Measurements from ENCODE around the gene SLC18A2. TPM values are rescaled to one million over a fixed set of nuclear protein-coding genes. Genes with fewer than 3 reads are reported as not detected.

SLC18A2 gene
- under 0.01 TPM in 1 of 2 replicates, not detected in the other for total RNA-seq
- not detected in 2 replicates for polyA plus RNA-seq
- not detected in 2 replicates for polyA plus RNA-seq (2012)
- not detected in 2 replicates for polyA minus RNA-seq (ENCODE audit: low replicate concordance)

DNA sequence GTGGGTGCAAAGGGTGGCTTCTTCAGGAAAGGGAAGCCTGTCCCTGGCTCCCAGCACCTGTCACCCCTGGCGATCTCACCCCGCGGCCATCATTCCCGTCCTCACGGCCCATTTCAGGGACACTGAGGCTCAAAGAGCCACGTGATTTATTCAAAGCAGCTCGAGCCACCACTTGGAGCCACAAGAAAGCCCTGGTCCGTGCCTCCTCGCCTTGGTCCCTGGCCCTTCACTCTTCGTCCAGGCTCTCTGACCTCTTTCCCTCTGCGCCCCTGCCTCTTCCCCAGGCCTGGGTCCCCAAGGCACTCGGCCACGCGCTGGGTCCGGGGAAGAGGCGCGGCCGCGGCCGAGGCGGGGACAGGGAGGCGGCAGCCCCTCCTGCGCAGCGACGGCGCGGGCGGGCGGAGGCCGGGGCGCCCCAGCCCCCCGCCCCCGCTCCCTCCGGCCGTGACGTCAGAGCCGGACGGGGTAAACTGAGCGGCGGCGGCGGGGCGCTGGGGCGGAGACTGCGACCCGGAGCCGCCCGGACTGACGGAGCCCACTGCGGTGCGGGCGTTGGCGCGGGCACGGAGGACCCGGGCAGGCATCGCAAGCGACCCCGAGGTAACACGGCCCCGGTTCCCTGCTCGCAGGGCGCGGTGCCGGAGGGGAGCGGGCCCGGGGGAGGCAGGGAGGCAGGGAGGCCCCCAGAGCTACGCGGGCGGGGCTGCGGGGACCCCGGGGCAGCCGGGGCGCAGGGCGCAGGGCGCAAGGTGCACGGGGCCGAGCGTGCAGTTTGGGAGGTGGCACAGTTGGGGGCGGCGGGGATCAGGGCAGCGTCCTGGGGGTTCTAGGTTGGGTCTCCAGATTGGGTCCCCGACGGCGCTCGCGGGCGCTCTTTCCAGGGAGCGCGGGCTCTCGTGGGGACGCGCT, at the start of gene SLC18A2:
Gene SLC18A2, plus strand, starts transcription at position 494 of the 909 bp plus-strand sequence. CDS start 580 bp downstream, outside the sequence.
- no peaks in the 10 kb centered on the region for H3K79me2 ChIP-seq (ENCODE audit: control insufficient read depth, insufficient read depth, low read length)
- no peak within 1 kb of the TSS for H3K4me3 ChIP-seq (replicated peaks in 1 of 4; ENCODE audit: control extremely low read depth in 1 of 4, insufficient read depth in 1 of 4, low read depth in 3 of 4, low read length in 4 of 4)
- H3K36me3 ChIP-seq (ENCODE audit: control insufficient read depth, insufficient read depth, low read length) = no peaks in the 10 kb centered on the region
- no peaks in the 10 kb centered on the region for H3K4me1 ChIP-seq (ENCODE audit: control insufficient read depth, extremely low read depth, insufficient read depth, low read length)
- no peak within 1 kb of the TSS for H3K9ac ChIP-seq (ENCODE audit: insufficient read depth, low read length)
- DNase-seq (ENCODE audit: low read depth in 2 of 2) = no peak
- H3K9me3 ChIP-seq (ENCODE audit: control insufficient read depth, insufficient read depth, low read depth, low read length) = no peaks in the 10 kb centered on the region
- TF ChIP-seq, protein P1, sequence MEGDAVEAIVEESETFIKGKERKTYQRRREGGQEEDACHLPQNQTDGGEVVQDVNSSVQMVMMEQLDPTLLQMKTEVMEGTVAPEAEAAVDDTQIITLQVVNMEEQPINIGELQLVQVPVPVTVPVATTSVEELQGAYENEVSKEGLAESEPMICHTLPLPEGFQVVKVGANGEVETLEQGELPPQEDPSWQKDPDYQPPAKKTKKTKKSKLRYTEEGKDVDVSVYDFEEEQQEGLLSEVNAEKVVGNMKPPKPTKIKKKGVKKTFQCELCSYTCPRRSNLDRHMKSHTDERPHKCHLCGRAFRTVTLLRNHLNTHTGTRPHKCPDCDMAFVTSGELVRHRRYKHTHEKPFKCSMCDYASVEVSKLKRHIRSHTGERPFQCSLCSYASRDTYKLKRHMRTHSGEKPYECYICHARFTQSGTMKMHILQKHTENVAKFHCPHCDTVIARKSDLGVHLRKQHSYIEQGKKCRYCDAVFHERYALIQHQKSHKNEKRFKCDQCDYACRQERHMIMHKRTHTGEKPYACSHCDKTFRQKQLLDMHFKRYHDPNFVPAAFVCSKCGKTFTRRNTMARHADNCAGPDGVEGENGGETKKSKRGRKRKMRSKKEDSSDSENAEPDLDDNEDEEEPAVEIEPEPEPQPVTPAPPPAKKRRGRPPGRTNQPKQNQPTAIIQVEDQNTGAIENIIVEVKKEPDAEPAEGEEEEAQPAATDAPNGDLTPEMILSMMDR (conservative IDR thresholded peaks at IDR 0.05 in 1 of 2, IDR thresholded peaks at IDR 0.05 in 1 of 2; ENCODE audit: low read depth in 1 of 2, low read length in 2 of 2) = no peak
- peak; percentile 42 for TF ChIP-seq EZH2 (IDR thresholded peaks at IDR 0.05; ENCODE audit: low read length, missing control alignments)
- H4K20me1 ChIP-seq (ENCODE audit: control insufficient read depth, extremely low read depth, insufficient read depth, low read length) = no peaks in the 10 kb centered on the region
- peaks cover 3% of the 10 kb centered on the region for H3K27me3 ChIP-seq (ENCODE audit: control insufficient read depth, insufficient read depth, low read length)
- no peak within 1 kb of the TSS for H3K27ac ChIP-seq (ENCODE audit: insufficient read depth, low read length)
- H3K4me2 ChIP-seq (ENCODE audit: extremely low read depth, insufficient read depth, low read length) = no peak within 1 kb of the TSS
- H2AFZ ChIP-seq (ENCODE audit: low read length) = no peak within 1 kb of the TSS

DNA sequence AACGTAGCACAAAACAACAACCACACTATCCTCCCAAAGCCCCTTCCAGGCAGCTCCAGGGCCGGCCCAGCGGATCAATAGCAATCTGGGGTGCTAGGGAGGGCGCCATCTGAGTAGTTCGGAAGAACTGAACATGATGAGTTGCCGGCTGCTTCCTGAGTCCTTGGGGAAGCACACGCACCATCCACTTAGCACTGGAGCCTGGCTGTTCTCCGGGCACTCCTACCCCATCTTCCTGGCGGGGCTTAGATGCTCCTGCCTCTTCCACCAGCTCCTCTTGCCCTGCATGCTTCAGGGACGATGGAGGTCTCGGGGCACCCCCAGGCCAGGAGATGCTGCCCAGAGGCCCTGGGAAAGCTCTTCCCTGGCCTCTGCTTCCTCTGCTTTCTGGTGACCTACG, 43.7 kb upstream of the SLC18A2 start, which contains the start of gene KCNK18:
Gene KCNK18, plus strand, starts transcription at position 301 of the 400 bp plus-strand sequence. Its CDS starts 0 bp downstream, at position 301.
- DNase-seq (ENCODE audit: low read depth in 2 of 2) = no peak
- H3K27ac ChIP-seq (ENCODE audit: insufficient read depth, low read length) = no peak within 1 kb of the TSS
- H3K9ac ChIP-seq (ENCODE audit: insufficient read depth, low read length) = no peak within 1 kb of the TSS
- no peak within 1 kb of the TSS for H3K4me3 ChIP-seq (replicated peaks in 1 of 4; ENCODE audit: control extremely low read depth in 1 of 4, insufficient read depth in 1 of 4, low read depth in 3 of 4, low read length in 4 of 4)
- no peaks in the 10 kb centered on the region for H3K9me3 ChIP-seq (ENCODE audit: control insufficient read depth, insufficient read depth, low read depth, low read length)
- no peaks in the 10 kb centered on the region for H3K36me3 ChIP-seq (ENCODE audit: control insufficient read depth, insufficient read depth, low read length)
- no peaks in the 10 kb centered on the region for H3K79me2 ChIP-seq (ENCODE audit: control insufficient read depth, insufficient read depth, low read length)
- no peaks in the 10 kb centered on the region for H3K27me3 ChIP-seq (ENCODE audit: control insufficient read depth, insufficient read depth, low read length)
- no peak within 1 kb of the TSS for H3K4me2 ChIP-seq (ENCODE audit: extremely low read depth, insufficient read depth, low read length)
- TF ChIP-seq EZH2 (IDR thresholded peaks at IDR 0.05; ENCODE audit: low read length, missing control alignments) = no peak
- TF ChIP-seq, protein P1 (conservative IDR thresholded peaks at IDR 0.05 in 1 of 2, IDR thresholded peaks at IDR 0.05 in 1 of 2; ENCODE audit: low read depth in 1 of 2, low read length in 2 of 2) = no peak
- H3K4me1 ChIP-seq (ENCODE audit: control insufficient read depth, extremely low read depth, insufficient read depth, low read length) = no peaks in the 10 kb centered on the region
- no peaks in the 10 kb centered on the region for H4K20me1 ChIP-seq (ENCODE audit: control insufficient read depth, extremely low read depth, insufficient read depth, low read length)
- no peak within 1 kb of the TSS for H2AFZ ChIP-seq (ENCODE audit: low read length)

DNA sequence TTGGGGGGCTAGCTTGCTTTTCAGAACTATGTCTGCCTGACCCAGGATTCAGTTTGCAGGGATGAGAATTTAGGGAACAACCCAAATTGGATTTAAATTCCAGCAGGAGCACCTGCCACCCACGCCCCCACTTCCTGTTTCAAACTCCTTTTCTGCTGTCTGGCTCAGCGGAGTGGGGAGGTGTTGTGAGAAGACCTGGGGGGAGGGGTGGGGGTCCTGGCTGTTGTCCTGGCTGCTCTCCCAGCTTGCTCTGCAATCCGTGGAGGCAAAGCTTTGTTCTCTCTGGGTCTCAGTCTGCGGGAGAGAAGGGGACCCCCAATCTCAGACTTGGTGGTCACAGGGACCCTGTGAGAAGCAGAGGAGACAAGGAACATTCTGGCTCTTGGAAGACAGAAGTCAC, 42.8 kb upstream of the SLC18A2 start:
- Histone ChIP-seq H3K27ac (ENCODE audit: insufficient read depth, low read length) (no peak overlapping the region), H3K27me3 (ENCODE audit: control insufficient read depth, insufficient read depth, low read length) (no peaks in the 10 kb centered on the region), H3K79me2 (ENCODE audit: control insufficient read depth, insufficient read depth, low read length) (no peaks in the 10 kb centered on the region), H3K36me3 (ENCODE audit: control insufficient read depth, insufficient read depth, low read length) (no peaks in the 10 kb centered on the region), H4K20me1 (ENCODE audit: control insufficient read depth, extremely low read depth, insufficient read depth, low read length) (no peaks in the 10 kb centered on the region), H3K4me3 (replicated peaks in 1 of 4; ENCODE audit: control extremely low read depth in 1 of 4, insufficient read depth in 1 of 4, low read depth in 3 of 4, low read length in 4 of 4) (no peak overlapping the region), H3K9ac (ENCODE audit: insufficient read depth, low read length) (no peak overlapping the region), H3K9me3 (ENCODE audit: control insufficient read depth, insufficient read depth, low read depth, low read length) (no peaks in the 10 kb centered on the region), H2AFZ (ENCODE audit: low read length) (no peak overlapping the region), H3K4me2 (ENCODE audit: extremely low read depth, insufficient read depth, low read length) (no peak overlapping the region), H3K4me1 (ENCODE audit: control insufficient read depth, extremely low read depth, insufficient read depth, low read length) (no peaks in the 10 kb centered on the region)
- TF ChIP-seq, protein P1 (conservative IDR thresholded peaks at IDR 0.05 in 1 of 2, IDR thresholded peaks at IDR 0.05 in 1 of 2; ENCODE audit: low read depth in 1 of 2, low read length in 2 of 2) = no peak
- TF ChIP-seq EZH2 (IDR thresholded peaks at IDR 0.05; ENCODE audit: low read length, missing control alignments) = no peak
- no peak for DNase-seq (ENCODE audit: low read depth in 2 of 2)

All from fibroblast of lung (primary cell).